NCI-H1694 (cell line): ENCODE data around the gene ICA1L.

Experiments
- DNase-seq: peaks from one replicate; lab custom pipeline; 2025; lab: John Stamatoyannopoulos, UW

ICA1L gene

DNA sequence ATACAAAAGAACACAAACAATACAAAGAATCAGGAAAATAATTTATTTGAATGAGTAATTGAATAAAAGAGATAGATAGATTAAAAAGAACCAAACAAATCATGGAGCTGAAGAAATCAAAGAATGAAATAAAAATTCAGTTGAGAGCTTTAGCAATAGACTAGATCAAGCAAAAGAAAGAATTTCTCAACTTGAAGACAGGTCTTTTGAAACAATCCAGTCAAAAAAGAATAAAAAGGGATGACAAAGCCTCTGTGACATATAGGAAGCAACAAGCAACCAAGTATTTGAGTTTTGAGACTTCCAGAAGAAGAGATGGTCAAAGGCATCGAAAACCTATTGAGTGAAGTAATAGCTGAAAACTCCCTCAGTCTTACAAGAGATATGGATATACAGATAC is 128.0 kb downstream of the ICA1L start:
- no peak for DNase-seq

DNA sequence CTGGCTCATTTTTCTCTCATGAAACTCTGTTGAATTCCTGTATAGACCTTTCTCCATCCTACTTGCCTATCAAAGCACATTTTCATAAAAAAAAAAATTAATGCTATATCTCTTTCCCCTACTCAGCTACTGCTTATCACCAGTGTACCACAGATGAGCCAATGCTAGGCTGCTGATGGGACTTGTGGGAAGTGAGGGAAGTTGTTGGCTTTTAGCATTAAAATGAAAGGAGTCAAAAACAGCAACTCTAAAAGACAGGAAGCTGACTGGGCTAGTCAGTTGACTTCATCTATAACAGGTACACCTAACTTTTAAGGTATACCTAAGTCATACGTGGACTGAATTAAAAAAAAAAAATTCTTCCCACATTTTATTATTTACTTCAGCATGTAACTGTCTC is 134.7 kb downstream of the ICA1L start:
- DNase-seq: no peak

DNA sequence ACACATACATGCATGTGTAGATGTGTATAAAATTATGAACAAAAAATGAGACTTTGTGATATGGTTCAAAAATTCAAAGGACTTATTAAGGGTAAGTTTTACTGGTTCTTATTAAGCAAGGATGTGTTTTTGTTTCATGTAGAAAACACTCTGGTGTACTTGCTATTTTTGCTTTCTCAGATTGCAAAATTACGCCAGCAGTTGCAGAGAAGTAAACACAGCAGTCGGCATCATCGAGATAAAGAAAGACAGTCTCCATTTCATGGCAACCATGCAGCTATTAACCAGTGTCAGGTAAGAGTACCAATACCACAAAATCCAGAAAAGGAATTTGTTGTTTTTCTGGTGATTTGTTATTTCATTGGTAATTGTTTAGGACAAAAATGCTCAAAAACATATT is 145.5 kb downstream of the ICA1L start:
- no peak for DNase-seq

DNA sequence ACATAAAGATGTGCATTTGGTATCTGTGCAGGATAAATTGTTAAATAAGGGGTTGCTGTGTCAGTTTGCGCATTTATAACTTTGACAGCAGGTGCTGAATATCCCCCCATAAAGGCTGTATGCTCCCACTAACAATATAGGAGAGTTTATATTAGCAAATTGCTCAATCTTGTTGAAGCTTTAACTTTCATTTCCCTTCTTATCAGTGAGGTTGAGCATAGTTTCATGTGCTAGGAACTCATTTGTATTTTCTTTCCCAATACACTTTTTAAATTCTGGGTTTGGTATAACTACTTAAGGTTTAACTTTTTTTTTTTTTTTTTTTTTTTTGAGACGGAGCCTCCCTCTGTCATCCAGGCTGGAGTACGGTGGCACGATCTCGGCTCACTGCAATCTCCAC is 147.8 kb downstream of the ICA1L start:
- DNase-seq: no peak
